Hepatocyte (in vitro differentiated cells): ENCODE results near the gene LAMTOR1. TPM values are rescaled to one million over a fixed set of nuclear protein-coding genes. Genes with fewer than 3 reads are reported as not detected.
A peak's percentile ranks its signal among the peaks of the same experiment; 100 is the strongest.

Experiments
- DNase-seq: peaks from one replicate; pipeline ENCODE4 v3.0.0-alpha.2; 2016; ENCODE audit warnings: low spot score
- H2AFZ ChIP-seq: fragments of 200-600 bp; sonication (generic); 2 replicates; pipeline ENCODE4 v1.6.0; 2016; ENCODE audit warnings: antibody characterized with exemption, mild to moderate bottlenecking
- H3K27ac ChIP-seq: fragments of 200-600 bp; sonication (generic); 2 replicates; pipeline ENCODE4 v1.5.1; 2016; ENCODE audit warnings: mild to moderate bottlenecking
- H3K27me3 ChIP-seq: fragments of 200-600 bp; sonication (generic); 2 replicates; pipeline ENCODE4 v1.6.1; 2016
- H3K36me3 ChIP-seq: fragments of 200-600 bp; sonication (generic); replicated peaks from 2 replicates; pipeline ENCODE4 v1.5.1; 2016; ENCODE audit warnings: low read depth; ENCODE audit not compliant: insufficient read depth
- H3K4me1 ChIP-seq: fragments of 200-600 bp; sonication (generic); 2 replicates; pipeline ENCODE4 v1.5.1; 2016; ENCODE audit warnings: mild to moderate bottlenecking, moderate library complexity; ENCODE audit not compliant: insufficient read depth
- H3K4me2 ChIP-seq: fragments of 200-600 bp; sonication (generic); 2 replicates; pipeline ENCODE4 v1.6.0; 2016
- H3K4me3 ChIP-seq: fragments of 200-600 bp; sonication (generic); 2 replicates; pipeline ENCODE4 v1.5.1; 2016; ENCODE audit warnings: mild to moderate bottlenecking
- H3K79me2 ChIP-seq: fragments of 200-600 bp; sonication (generic); 2 replicates; pipeline ENCODE4 v1.6.0; 2017; ENCODE audit warnings: mild to moderate bottlenecking
- H3K9me2 ChIP-seq: fragments of 200-600 bp; sonication (generic); replicated peaks from 2 replicates; pipeline ENCODE4 v1.6.0; 2017; ENCODE audit warnings: mild to moderate bottlenecking; ENCODE audit not compliant: insufficient read depth
- H3K9me3 ChIP-seq: fragments of 200-600 bp; sonication (generic); 2 replicates; pipeline ENCODE4 v1.5.1; 2016; ENCODE audit warnings: low read depth, mild to moderate bottlenecking
- H4K20me1 ChIP-seq: fragments of 200-600 bp; sonication (generic); 2 replicates; pipeline ENCODE4 v1.6.0; 2016; ENCODE audit warnings: mild to moderate bottlenecking; ENCODE audit not compliant: insufficient read depth, poor library complexity, severe bottlenecking
- CTCF ChIP-seq: fragments of 200-600 bp; sonication (generic); IDR thresholded peaks from 2 replicates; pipeline ENCODE4 v1.5.1; 2016; ENCODE audit warnings: antibody characterized with exemption, mild to moderate bottlenecking; ENCODE audit not compliant: poor library complexity
- EZH2 ChIP-seq: fragments of 200-600 bp; sonication (generic); IDR thresholded peaks from 2 replicates; pipeline ENCODE4 v1.6.1; 2016; ENCODE audit warnings: antibody characterized with exemption, mild to moderate bottlenecking, borderline replicate concordance
- EZH2phosphoT487 ChIP-seq: fragments of 200-600 bp; sonication (generic); IDR thresholded peaks from one replicate; pipeline ENCODE4 v1.6.1; 2018; ENCODE audit warnings: antibody characterized with exemption, mild to moderate bottlenecking, low read depth, moderate library complexity; ENCODE audit not compliant: unreplicated experiment, severe bottlenecking
- WGBS: methylation state at CpG from one replicate; pipeline ENCODE4 v1.1.6; 2016; ENCODE audit warnings: low lambda C conversion rate; ENCODE audit errors: missing lambda C conversion rate; 5-methylcytosine and 5-hydroxymethylcytosine counted together
- polyA plus RNA-seq: library from polyadenylated mRNA; unstranded; fragments of >200 nt; fragmentation: Nextera tagmentation; extraction: Ambion mirVana; gene quantifications from 2 replicates; pipeline ENCODE4 v1.2.1, GENCODE V29; 2016
- total RNA-seq: library from RNA; depleted of rRNA; stranded (reverse); fragments of >200 nt; gene quantifications from 2 replicates; pipeline ENCODE4 v1.2.3, GENCODE V29; 2014

Gene LAMTOR1
- total and polyA plus RNA-seq, 2 experiments from 2014 or later, result 109 to 181 TPM

- no peaks in the 10 kb centered on the region for H4K20me1 ChIP-seq
- no peak overlapping the region for H3K4me2 ChIP-seq
- 88% methylated on average over 6 of the region's 6 CpGs for WGBS
- H3K4me1 ChIP-seq, result peaks cover 12% of the 10 kb centered on the region
- H3K4me3 ChIP-seq, result no peak overlapping the region
- no peak overlapping the region for H3K27ac ChIP-seq
- no peaks in the 10 kb centered on the region for H3K36me3 ChIP-seq
- H2AFZ ChIP-seq, result no peak overlapping the region
- H3K9me2 ChIP-seq, result no peaks in the 10 kb centered on the region
- H3K9me3 ChIP-seq, result no peaks in the 10 kb centered on the region
- H3K27me3 ChIP-seq, result no peaks in the 10 kb centered on the region
- no peak for DNase-seq
- TF ChIP-seq EZH2, result no peak
- TF ChIP-seq EZH2phosphoT487, result no peak
- no peak for TF ChIP-seq CTCF
- H3K79me2 ChIP-seq, result no peaks in the 10 kb centered on the region
Observed at GRCh38 chr11:72116019-72116755, 13.1 kb upstream of the LAMTOR1 start.

DNA sequence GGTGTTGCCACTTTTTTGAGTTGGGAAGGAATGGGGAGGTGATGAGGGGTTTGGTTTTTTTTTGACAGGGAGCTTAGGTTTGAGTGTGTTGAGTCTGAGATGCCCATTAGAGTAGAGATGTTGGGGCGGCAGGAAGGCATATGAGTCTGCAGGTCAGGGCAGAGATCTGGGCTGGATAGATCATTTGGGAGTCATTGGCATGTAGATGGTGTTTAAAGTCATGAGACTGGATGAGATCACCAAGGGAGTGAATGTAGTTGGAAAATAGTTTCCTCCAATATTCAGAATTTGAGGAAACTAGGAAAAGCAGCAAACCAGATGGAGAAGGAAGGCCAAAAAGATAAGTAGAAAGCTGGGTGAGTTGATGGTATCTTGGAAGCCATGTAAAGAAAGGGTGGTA is 11.5 kb upstream of the LAMTOR1 start:
- H3K4me2 ChIP-seq, result no peak overlapping the region
- DNase-seq, result peak; percentile 2
- peaks cover 12% of the 10 kb centered on the region for H3K4me1 ChIP-seq
- no peaks in the 10 kb centered on the region for H3K9me2 ChIP-seq
- no peaks in the 10 kb centered on the region for H3K36me3 ChIP-seq
- no peak overlapping the region for H2AFZ ChIP-seq
- no peaks in the 10 kb centered on the region for H4K20me1 ChIP-seq
- no peaks in the 10 kb centered on the region for H3K27me3 ChIP-seq
- H3K9me3 ChIP-seq, result no peaks in the 10 kb centered on the region
- H3K4me3 ChIP-seq, result no peak overlapping the region
- TF ChIP-seq EZH2phosphoT487 (no peak), CTCF (no peak), EZH2 (no peak)
- H3K79me2 ChIP-seq, result no peaks in the 10 kb centered on the region
- WGBS, result 100% methylated on average over 1 of the region's 1 CpG
- no peak overlapping the region for H3K27ac ChIP-seq

GRCh38 chr11:72112978-72113808 is 10.1 kb upstream of the LAMTOR1 start:
- Histone ChIP-seq H3K27me3 (no peaks in the 10 kb centered on the region), H3K79me2 (no peaks in the 10 kb centered on the region), H4K20me1 (no peaks in the 10 kb centered on the region), H3K4me1 (peaks cover 12% of the 10 kb centered on the region), H2AFZ (peak overlapping the region; percentile 68), H3K27ac (peak overlapping the region; percentile 90), H3K9me2 (no peaks in the 10 kb centered on the region), H3K4me3 (peak overlapping the region; percentile 7), H3K9me3 (no peaks in the 10 kb centered on the region), H3K36me3 (no peaks in the 10 kb centered on the region), H3K4me2 (peak overlapping the region; percentile 75)
- DNase-seq, result no peak
- TF ChIP-seq EZH2phosphoT487 (no peak), CTCF (no peak), EZH2 (no peak)
- WGBS, result 66% methylated on average over 9 of the region's 9 CpGs
